ENCODE measurements around the gene SLX1B.
"Not testable (repeated sequence)": the region's sequence is repeated elsewhere in the genome, so short reads cannot be mapped to it uniquely, and the experiment has no call there.

SLX1B gene

GRCh38 chr16:29454269-29454668, at the start of gene SLX1B, which contains the start of gene BOLA2:
SLX1B (plus strand) TSS chr16:29454533.
BOLA2 (minus strand) TSS chr16:29454351; CDS start chr16:29454253, 98 bp downstream.
- H3K4me3 ChIP-seq (ENCODE audit: low read length) = not testable (repeated sequence)

DNA sequence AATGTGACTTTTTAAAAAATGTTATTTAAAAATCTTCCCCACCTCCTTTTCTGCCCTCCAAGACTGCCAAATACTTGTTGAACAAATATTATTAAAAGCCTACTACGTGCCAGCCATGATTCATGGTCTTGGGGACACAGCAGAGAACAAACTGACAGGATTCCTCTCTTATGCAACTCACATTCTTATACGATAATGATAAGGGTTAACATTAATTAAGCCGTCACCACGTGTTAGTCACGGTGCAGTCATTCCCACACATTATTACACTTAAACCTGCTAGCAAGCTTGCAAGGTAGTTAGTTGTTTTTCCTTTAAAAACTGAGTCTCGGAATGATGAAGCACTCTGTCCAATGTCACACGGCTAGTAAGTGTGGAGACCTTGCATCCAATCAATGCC, 49.1 kb upstream of the SLX1B start:
- not testable (repeated sequence) for H3K4me3 ChIP-seq (ENCODE audit: low read length)

- not testable (repeated sequence) for H3K4me3 ChIP-seq (ENCODE audit: low read length)
Measured at GRCh38 chr16:29423587-29423986, 30.7 kb upstream of the SLX1B start.

- H3K4me3 ChIP-seq (ENCODE audit: low read length) = not testable (repeated sequence)
Measured at GRCh38 chr16:29425390-29425789, 28.9 kb upstream of the SLX1B start.

DNA sequence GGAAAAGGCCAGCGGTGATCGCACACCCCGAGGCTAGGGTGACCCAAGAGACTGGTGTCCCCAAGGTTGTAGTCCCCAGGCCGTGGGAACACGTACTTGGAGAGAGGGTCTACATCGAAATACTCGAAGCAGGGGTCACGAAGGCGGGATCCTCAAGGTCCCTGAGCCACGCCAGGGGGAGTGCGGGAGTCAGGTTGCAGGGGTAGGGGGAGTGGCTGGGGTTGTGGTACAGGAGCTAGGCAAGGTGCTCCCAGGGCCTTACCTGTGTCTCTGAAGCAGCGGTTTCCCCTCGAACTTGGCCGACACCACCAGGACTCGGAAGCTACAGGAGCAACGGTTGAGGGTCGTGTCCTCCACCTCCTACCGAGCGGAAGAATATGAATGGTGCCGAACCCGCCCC, 579 bp upstream of the SLX1B start:
- not testable (repeated sequence) for H3K4me3 ChIP-seq (ENCODE audit: low read length)

GRCh38 chr16:29454828-29455227, 495 bp downstream of the SLX1B start:
- not testable (repeated sequence) for H3K4me3 ChIP-seq (ENCODE audit: low read length)

DNA sequence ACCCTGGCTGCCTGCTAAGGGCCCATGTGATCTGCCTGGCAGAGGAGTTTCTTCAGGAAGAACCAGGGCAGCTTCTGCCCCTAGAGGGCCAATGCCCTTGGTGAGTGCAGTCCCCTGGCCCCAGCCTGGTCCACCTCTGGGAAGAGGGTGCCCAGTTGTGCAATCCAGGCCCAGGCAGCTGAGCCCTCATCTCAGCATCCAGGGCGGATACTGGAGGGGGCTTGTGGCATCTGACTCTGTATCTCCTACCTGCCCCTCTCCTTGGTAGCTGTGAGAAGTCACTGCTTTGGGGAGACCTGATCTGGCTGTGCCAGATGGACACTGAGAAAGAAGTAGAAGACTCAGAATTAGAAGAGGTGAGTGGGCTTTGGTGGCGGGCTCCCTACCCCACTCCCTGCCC, 3.3 kb downstream of the SLX1B start:
- H3K4me3 ChIP-seq (ENCODE audit: low read length) = not testable (repeated sequence)

- H3K4me3 ChIP-seq (ENCODE audit: low read length) = not testable (repeated sequence)
Measured at GRCh38 chr16:29459706-29460646, 5.6 kb downstream of the SLX1B start, which contains the start of gene SULT1A4. SULT1A4 (plus strand) TSS chr16:29459913; CDS start chr16:29461386, 1,473 bp downstream.

DNA sequence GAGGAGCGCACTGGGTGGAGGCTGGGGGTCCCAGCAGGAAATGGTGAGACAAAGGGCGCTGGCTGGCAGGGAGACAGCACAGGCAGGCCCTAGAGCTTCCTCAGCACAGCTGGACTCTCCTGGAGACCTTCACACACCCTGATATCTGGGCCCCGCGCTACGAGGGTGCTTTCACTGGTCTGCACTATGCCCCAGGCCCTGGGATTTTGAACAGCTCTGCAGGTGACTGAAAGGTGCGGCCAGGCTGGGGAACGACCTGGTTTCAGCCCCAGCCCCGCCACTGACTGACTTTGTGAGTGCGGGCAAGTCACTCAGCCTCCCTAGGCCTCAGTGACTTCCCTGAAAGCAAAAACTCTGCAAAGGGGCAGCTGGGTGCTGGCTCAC, 6.3 kb downstream of the SLX1B start:
- not testable (repeated sequence) for H3K4me3 ChIP-seq (ENCODE audit: low read length)

DNA sequence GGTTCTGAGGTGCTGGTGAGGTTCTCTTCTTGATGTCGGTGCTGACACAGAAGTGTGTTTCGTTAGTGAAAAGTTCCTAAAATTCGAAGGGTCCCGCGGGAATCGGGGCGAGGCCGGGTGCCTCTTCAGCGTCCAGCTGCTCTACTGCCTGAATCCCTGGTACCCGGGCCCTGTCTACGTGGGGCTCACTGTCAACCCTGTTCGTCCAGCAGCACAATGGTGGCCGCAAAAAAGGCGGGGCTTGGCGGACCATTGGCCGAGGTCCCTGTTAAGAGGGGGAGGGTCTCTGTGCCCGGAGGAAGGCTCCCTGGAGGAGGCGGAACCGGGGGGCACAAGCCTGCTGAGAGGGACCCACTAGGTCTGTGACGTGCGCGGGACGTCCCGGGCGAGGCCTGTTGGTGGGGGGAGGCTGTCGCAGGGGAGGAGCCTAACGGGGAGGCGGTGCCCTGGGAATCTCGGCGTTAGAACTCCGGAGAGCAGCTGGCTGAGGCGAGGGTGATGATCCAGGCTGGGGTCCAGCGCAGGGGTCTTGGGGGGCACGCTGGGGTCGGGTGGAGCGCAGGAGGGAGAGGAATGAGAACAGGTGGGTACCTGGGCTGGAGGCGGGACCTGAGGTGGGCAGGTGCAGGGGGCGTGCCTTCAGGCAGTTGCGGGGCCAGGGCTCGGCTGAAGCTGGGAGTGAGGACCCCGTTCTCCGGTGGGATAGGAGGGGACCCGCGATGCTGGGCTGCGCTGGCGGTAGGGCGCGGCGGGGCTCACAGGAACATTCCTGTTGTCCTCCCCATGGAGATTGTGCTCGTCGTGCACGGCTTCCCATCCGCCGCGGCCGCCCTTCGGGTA, 11.9 kb downstream of the SLX1B start:
- not testable (repeated sequence) for H3K4me3 ChIP-seq (ENCODE audit: low read length)

GRCh38 chr16:29466904-29467303, 12.6 kb downstream of the SLX1B start:
- H3K4me3 ChIP-seq (ENCODE audit: low read length) = not testable (repeated sequence)

DNA sequence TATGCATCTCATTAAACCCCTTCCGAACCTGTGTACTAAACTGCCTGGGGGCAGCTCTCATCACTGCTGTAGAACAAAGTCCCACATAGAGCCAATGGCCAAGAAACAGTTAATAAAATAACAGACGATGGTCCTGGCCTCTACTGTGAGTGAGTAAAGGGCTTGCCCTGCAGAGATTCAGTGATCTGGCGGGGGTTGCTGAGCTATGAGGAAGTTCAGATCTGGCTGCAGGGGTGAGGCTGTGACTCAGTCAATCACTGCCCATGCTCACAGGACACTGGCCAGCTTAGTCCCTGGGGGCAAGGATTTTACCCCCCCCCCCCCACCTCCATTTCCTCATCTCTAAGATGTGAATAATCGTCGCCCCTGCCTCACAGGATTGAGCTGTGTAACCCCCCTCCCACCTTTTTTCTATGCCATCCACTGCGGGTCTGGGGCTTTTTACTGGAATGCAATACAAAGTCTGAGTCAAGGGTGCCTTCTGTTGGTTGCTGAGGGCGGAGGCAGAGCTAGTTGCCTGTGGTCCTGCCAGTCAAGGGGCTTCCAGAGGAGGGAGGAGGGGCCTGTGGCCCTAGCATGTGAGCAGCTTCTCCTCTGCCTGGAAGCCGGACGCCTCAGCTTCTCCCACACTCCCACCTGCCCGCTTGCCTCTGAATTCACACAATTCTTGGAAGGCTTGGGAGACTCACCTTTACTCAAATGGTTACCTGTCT, 13.5 kb downstream of the SLX1B start:
- H3K4me3 ChIP-seq (ENCODE audit: low read length) = not testable (repeated sequence)

GRCh38 chr16:29469660-29470059, 15.3 kb downstream of the SLX1B start:
- H3K4me3 ChIP-seq (ENCODE audit: low read length) = not testable (repeated sequence)

DNA sequence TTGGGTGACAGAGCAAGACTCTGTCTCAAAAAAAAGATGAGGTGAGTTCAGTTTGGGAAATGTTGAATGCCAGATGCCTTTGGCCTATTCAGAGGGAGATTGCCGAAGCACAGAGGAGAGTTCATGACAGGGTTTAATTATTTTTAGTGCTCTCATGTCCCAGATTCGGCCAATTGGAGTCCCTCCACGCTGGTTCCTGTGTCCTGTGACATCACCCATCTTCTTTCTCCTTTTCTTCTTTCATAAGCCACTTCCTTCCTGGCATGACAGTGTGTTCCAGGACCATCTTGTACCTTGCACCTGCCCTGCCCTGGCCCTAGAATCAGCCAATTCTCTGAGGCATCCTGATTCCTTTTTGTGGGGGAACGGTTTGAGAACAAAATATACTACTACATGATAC, 17.7 kb downstream of the SLX1B start:
- not testable (repeated sequence) for H3K4me3 ChIP-seq (ENCODE audit: low read length)

DNA sequence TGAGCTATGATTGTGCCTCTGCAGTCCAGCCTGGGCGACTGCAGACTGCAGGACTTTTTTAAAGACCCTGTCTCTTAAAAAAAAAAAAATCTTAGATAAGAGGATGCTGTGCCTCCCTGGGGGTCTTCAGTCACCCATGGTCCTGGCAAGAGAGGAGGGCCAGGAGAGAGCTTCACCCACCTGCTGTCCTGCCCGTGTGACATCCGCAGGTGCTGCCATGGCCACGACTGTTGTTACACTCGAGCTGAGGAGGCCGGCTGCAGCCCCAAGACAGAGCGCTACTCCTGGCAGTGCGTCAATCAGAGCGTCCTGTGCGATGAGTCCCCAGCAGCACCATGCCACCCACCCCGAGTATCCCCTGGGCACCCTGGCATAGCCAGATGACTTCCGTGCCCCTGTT, 27.9 kb downstream of the SLX1B start:
- not testable (repeated sequence) for H3K4me3 ChIP-seq (ENCODE audit: low read length)

- H3K4me3 ChIP-seq (ENCODE audit: low read length) = not testable (repeated sequence)
Measured at GRCh38 chr16:29506308-29506707, 52.0 kb downstream of the SLX1B start, which contains the start of gene NPIPB12. NPIPB12 (minus strand) TSS chr16:29506408.
